DND-41 (cell line): ENCODE data around the gene SPRED1.

ENCODE experiments used
- EZH2 ChIP-seq: IDR thresholded peaks from 3 replicates; pipeline ENCODE4 v1.6.1; 2012; ENCODE audit warnings: borderline replicate concordance, low read depth, mild to moderate bottlenecking, moderate library complexity, low read length, inconsistent platforms; ENCODE audit not compliant: severe bottlenecking
- TF ChIP-seq, protein P1 (sequence below): IDR thresholded peaks from 2 replicates; pipeline ENCODE4 v1.5.1; 2012; ENCODE audit warnings: borderline replicate concordance, low read length, moderate library complexity, mild to moderate bottlenecking; ENCODE audit not compliant: poor library complexity, severe bottlenecking; ENCODE audit errors: extremely low read depth

DNA sequence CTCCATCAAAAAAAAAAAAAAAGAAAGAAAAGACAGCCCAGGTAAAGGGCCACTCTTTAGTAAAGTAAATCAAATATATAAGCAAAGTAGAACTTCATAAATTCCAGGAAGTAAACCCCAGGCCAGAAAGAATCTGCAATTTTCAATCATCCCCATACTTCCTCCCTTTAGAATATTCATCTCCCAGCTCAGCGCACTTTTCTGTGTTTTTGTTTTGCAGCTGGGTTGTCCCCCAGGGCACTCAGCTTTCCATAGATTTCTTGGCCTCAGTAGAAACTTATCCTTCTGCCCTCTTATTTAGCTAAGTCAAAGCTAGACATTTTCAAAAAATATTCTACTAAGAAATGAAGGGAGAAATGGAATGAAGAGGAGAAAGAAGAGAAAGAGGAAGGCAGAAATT, 24.0 kb upstream of the SPRED1 start:
- TF ChIP-seq, protein P1, sequence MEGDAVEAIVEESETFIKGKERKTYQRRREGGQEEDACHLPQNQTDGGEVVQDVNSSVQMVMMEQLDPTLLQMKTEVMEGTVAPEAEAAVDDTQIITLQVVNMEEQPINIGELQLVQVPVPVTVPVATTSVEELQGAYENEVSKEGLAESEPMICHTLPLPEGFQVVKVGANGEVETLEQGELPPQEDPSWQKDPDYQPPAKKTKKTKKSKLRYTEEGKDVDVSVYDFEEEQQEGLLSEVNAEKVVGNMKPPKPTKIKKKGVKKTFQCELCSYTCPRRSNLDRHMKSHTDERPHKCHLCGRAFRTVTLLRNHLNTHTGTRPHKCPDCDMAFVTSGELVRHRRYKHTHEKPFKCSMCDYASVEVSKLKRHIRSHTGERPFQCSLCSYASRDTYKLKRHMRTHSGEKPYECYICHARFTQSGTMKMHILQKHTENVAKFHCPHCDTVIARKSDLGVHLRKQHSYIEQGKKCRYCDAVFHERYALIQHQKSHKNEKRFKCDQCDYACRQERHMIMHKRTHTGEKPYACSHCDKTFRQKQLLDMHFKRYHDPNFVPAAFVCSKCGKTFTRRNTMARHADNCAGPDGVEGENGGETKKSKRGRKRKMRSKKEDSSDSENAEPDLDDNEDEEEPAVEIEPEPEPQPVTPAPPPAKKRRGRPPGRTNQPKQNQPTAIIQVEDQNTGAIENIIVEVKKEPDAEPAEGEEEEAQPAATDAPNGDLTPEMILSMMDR, result no peak
- TF ChIP-seq EZH2, result no peak
